ENCODE results near the gene KRTAP6-3.

Gene KRTAP6-3

DNA sequence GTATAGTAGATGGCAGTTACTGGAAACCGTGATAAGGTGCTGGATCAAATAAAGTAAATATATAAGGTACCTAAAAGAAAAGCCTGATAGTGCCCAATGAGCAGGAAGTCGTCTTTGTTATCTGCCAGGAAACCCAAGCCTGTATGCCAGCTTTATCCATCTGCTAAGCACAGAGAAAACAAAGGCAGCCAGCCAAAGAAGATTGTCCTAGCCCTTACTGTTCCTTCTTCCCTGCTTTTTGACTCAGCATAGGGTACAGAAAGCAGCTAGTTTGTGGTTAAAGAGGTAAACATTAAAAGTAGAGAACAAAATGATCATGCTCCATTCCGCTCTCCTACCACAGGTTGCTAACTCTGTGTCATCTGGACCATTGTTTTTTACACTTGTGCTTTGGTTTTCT, 12.1 kb upstream of the KRTAP6-3 start:
- no peak for TF ChIP-seq CTCF (IDR thresholded peaks at IDR 0.05; ENCODE audit: poor library complexity, severe bottlenecking)
- DNase-seq (ENCODE audit: low spot score) (no peak), ATAC-seq (ENCODE audit: low read depth) (no peak)
- Histone ChIP-seq H3K4me1 (ENCODE audit: insufficient read depth, poor library complexity, severe bottlenecking) (no peaks in the 10 kb centered on the region), H3K27ac (ENCODE audit: poor library complexity, severe bottlenecking) (no peak overlapping the region), H3K27me3 (ENCODE audit: insufficient read depth, poor library complexity, severe bottlenecking) (peaks cover 14% of the 10 kb centered on the region), H3K9me3 (ENCODE audit: severe bottlenecking) (no peaks in the 10 kb centered on the region), H3K4me3 (ENCODE audit: severe bottlenecking) (no peak overlapping the region), H3K36me3 (ENCODE audit: low read depth) (no peaks in the 10 kb centered on the region)

DNA sequence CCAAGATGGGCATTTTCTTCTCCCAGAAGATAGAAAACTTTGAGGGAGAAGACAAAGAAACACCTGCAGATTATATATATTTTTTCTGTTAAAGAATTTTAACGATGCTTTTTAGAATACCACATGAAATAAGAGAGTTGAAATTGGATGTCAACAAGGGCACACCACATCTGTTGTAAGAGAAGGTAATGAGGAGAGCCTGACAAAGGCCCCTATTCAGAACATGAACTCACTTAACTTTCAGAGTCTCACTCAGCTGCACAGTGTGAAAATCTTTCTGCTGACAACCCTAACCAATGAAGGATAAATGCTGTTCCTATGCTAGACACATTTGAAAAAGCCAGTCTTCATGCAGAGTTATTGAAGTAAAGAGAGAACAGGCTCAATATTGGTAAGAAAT, 9.4 kb upstream of the KRTAP6-3 start:
- Histone ChIP-seq H3K27ac (ENCODE audit: poor library complexity, severe bottlenecking) (no peak overlapping the region), H3K4me1 (ENCODE audit: insufficient read depth, poor library complexity, severe bottlenecking) (no peaks in the 10 kb centered on the region), H3K36me3 (ENCODE audit: low read depth) (no peaks in the 10 kb centered on the region), H3K9me3 (ENCODE audit: severe bottlenecking) (no peaks in the 10 kb centered on the region), H3K27me3 (ENCODE audit: insufficient read depth, poor library complexity, severe bottlenecking) (peaks cover 18% of the 10 kb centered on the region), H3K4me3 (ENCODE audit: severe bottlenecking) (no peak overlapping the region)
- ATAC-seq (ENCODE audit: low read depth), result no peak
- DNase-seq (ENCODE audit: low spot score), result no peak
- no peak for TF ChIP-seq CTCF (IDR thresholded peaks at IDR 0.05; ENCODE audit: poor library complexity, severe bottlenecking)

DNA sequence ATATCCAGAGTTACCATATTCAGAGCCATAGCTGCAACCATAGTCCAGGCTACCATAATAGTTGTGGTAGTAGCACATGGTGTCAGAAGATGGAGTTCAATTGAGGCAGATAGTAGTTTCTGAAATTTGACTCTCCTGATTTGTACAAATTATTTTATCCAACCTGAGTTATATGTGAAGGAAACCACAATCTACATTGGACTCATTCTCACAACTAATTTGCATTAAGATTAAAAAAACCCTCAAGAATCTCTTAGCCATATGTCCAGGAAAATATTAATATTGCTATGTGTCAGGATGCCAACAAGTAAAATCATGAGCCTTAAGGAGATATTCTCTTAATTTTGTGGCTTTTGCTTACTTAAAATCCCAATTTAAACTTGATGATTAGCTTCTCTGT, 1.9 kb upstream of the KRTAP6-3 start, which contains the start of gene KRTAP22-2:
Gene KRTAP22-2 (minus strand): TSS at position 101 of the 400 bp plus-strand sequence.
- Histone ChIP-seq H3K27me3 (ENCODE audit: insufficient read depth, poor library complexity, severe bottlenecking) (peaks cover 4% of the 10 kb centered on the region), H3K4me3 (ENCODE audit: severe bottlenecking) (no peak within 1 kb of the TSS), H3K9me3 (ENCODE audit: severe bottlenecking) (no peaks in the 10 kb centered on the region), H3K36me3 (ENCODE audit: low read depth) (no peaks in the 10 kb centered on the region), H3K27ac (ENCODE audit: poor library complexity, severe bottlenecking) (no peak within 1 kb of the TSS), H3K4me1 (ENCODE audit: insufficient read depth, poor library complexity, severe bottlenecking) (no peaks in the 10 kb centered on the region)
- DNase-seq (ENCODE audit: low spot score), result no peak
- no peak for ATAC-seq (ENCODE audit: low read depth)
- TF ChIP-seq CTCF (IDR thresholded peaks at IDR 0.05; ENCODE audit: poor library complexity, severe bottlenecking), result no peak

DNA sequence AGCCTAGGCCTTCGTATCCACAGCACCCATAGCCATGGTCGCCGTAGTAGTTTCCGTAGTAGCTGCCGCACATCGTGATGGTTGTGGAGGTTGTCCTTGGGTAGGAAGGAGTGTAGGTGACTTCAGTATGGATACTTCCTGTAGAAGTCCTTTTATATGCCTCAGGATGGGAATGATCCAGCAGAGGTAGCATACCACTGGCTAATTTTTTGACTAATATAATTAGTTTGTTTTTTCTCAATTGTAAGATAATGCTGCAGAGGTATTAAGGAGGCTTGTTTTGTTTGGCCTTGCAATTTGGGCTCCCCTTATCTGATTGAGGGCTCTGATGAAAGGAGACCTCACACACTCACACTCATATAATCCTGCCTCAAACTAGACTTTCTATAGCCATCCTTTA, 6.6 kb downstream of the KRTAP6-3 start, which contains the start of gene KRTAP6-2:
Gene KRTAP6-2 (minus strand): TSS at position 101 of the 400 bp plus-strand sequence. CDS start 28 bp downstream, at position 73.
- H3K4me3 ChIP-seq (ENCODE audit: severe bottlenecking), result no peak within 1 kb of the TSS
- TF ChIP-seq CTCF (IDR thresholded peaks at IDR 0.05; ENCODE audit: poor library complexity, severe bottlenecking), result no peak
- H3K36me3 ChIP-seq (ENCODE audit: low read depth), result no peaks in the 10 kb centered on the region
- ATAC-seq (ENCODE audit: low read depth) (no peak), DNase-seq (ENCODE audit: low spot score) (no peak)
- H3K4me1 ChIP-seq (ENCODE audit: insufficient read depth, poor library complexity, severe bottlenecking), result no peaks in the 10 kb centered on the region
- H3K27me3 ChIP-seq (ENCODE audit: insufficient read depth, poor library complexity, severe bottlenecking), result no peaks in the 10 kb centered on the region
- no peaks in the 10 kb centered on the region for H3K9me3 ChIP-seq (ENCODE audit: severe bottlenecking)
- H3K27ac ChIP-seq (ENCODE audit: poor library complexity, severe bottlenecking), result no peak within 1 kb of the TSS

DNA sequence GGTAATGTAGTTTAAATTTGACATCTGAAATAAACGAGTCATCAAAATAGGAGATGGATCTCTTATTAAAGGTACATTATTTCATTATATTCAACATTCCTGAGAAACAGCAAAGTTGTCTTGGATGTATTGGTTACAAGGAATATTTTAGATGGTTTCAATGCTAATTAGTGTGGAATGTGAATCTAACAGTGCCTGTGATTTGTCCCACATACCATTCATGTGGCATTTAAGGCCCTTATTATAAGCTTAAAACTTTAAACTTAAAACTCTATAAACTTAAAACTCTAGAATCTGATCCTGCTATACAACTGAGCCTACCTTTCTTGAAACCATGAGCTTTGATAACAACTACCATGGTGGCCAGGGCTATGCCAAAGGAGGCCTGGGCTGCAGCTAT, 8.5 kb downstream of the KRTAP6-3 start, which contains the start of gene KRTAP22-1:
Gene KRTAP22-1 (plus strand): TSS at position 301 of the 400 bp plus-strand sequence.
- Histone ChIP-seq H3K27ac (ENCODE audit: poor library complexity, severe bottlenecking) (no peak within 1 kb of the TSS), H3K4me1 (ENCODE audit: insufficient read depth, poor library complexity, severe bottlenecking) (no peaks in the 10 kb centered on the region), H3K9me3 (ENCODE audit: severe bottlenecking) (no peaks in the 10 kb centered on the region), H3K4me3 (ENCODE audit: severe bottlenecking) (no peak within 1 kb of the TSS), H3K27me3 (ENCODE audit: insufficient read depth, poor library complexity, severe bottlenecking) (no peaks in the 10 kb centered on the region), H3K36me3 (ENCODE audit: low read depth) (no peaks in the 10 kb centered on the region)
- DNase-seq (ENCODE audit: low spot score) (no peak), ATAC-seq (ENCODE audit: low read depth) (no peak)
- no peak for TF ChIP-seq CTCF (IDR thresholded peaks at IDR 0.05; ENCODE audit: poor library complexity, severe bottlenecking)

Data from RWPE2 (cell line).